Transverse colon (tissue), 4 donors: ENCODE measurements around the gene CBL.

Experiments used
- CTCF ChIP-seq, 5 experiments: fragments of 200-600 bp in 3 of 5; fragments of 450-650 bp in 2 of 5; sonication (generic) in 3 of 5; IDR thresholded peaks; 1 replicate in 2 of 5; 2 replicates in 3 of 5; pipeline ENCODE4 v1.5.1; 2016 to 2017; ENCODE audit warnings: antibody characterized with exemption in 5 of 5, inconsistent platforms in 3 of 5, mild to moderate bottlenecking in 2 of 5, moderate library complexity in 1 of 5
- POLR2AphosphoS5 ChIP-seq, 3 donors: sonication (generic); formaldehyde crosslinking; IDR thresholded peaks; one replicate each; pipeline ENCODE4 v1.6.1; 2016; ENCODE audit warnings: antibody characterized with exemption in 3 of 3

- TF ChIP-seq CTCF (IDR thresholded peaks at IDR 0.05) (no peak), POLR2AphosphoS5 (IDR thresholded peaks at IDR 0.05) (no peak)
Measured at GRCh38 chr11:119295178-119295577, 89.0 kb downstream of the CBL start.
